ENCODE measurements around the gene TERF2IP. TPM values are rescaled to one million over a fixed set of nuclear protein-coding genes. Genes with fewer than 3 reads are reported as not detected.

The TERF2IP gene
- polyA plus RNA-seq, 1 donor from 2014 or later, result 752 TPM

DNA sequence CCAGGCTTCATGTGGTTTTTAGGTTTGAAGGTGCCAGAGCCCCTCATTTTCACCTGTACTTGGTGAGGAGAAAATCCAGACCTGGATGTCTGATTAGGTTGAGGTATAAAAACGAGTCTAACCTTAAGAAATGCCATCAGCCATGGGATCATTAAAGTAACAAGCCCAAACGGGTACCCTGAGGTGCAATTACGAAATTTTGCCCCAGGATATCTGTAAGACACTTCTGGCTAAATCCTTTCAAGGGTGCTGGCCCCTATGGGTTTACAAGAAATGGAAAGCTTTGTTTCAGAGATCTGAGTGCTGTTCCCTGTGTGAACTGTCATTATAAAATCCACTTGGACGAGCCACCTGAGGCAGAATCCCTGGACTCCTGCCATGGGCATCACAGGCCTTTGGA is 44.3 kb upstream of the TERF2IP start:
- Histone ChIP-seq H3K4me3 (ENCODE audit: low read length) (no peak overlapping the region), H4K20me1 (ENCODE audit: insufficient read depth) (no peaks in the 10 kb centered on the region), H3K9ac (ENCODE audit: low read length) (no peak overlapping the region), H3K4me2 (ENCODE audit: low read length) (no peak overlapping the region), H3K36me3 (ENCODE audit: insufficient read depth, low read length) (peaks cover 17% of the 10 kb centered on the region), H3K27ac (ENCODE audit: low read length) (no peak overlapping the region), H3K9me2 (ENCODE audit: insufficient read depth, low read length) (no peaks in the 10 kb centered on the region), H3K79me2 (replicated peaks; ENCODE audit: insufficient read depth, low read length) (no peaks in the 10 kb centered on the region), H3K9me3 (ENCODE audit: low read length) (peaks cover 3% of the 10 kb centered on the region), H2AFZ (ENCODE audit: low read depth, low read length) (no peak overlapping the region), H3K27me3 (ENCODE audit: insufficient read depth, low read depth, low read length) (no peaks in the 10 kb centered on the region), H3F3A (ENCODE audit: insufficient read depth, low read length, poor library complexity, severe bottlenecking) (no peaks in the 10 kb centered on the region)
- TF ChIP-seq, protein P1, sequence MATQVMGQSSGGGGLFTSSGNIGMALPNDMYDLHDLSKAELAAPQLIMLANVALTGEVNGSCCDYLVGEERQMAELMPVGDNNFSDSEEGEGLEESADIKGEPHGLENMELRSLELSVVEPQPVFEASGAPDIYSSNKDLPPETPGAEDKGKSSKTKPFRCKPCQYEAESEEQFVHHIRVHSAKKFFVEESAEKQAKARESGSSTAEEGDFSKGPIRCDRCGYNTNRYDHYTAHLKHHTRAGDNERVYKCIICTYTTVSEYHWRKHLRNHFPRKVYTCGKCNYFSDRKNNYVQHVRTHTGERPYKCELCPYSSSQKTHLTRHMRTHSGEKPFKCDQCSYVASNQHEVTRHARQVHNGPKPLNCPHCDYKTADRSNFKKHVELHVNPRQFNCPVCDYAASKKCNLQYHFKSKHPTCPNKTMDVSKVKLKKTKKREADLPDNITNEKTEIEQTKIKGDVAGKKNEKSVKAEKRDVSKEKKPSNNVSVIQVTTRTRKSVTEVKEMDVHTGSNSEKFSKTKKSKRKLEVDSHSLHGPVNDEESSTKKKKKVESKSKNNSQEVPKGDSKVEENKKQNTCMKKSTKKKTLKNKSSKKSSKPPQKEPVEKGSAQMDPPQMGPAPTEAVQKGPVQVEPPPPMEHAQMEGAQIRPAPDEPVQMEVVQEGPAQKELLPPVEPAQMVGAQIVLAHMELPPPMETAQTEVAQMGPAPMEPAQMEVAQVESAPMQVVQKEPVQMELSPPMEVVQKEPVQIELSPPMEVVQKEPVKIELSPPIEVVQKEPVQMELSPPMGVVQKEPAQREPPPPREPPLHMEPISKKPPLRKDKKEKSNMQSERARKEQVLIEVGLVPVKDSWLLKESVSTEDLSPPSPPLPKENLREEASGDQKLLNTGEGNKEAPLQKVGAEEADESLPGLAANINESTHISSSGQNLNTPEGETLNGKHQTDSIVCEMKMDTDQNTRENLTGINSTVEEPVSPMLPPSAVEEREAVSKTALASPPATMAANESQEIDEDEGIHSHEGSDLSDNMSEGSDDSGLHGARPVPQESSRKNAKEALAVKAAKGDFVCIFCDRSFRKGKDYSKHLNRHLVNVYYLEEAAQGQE (IDR thresholded peaks at IDR 0.05; ENCODE audit: borderline replicate concordance), result no peak
- TF ChIP-seq EZH2 (IDR thresholded peaks at IDR 0.05; ENCODE audit: borderline replicate concordance, insufficient read depth, low read length, poor library complexity, severe bottlenecking) (no peak), TAF1 (IDR thresholded peaks at IDR 0.05; ENCODE audit: low read depth) (no peak), MXI1 (conservative IDR thresholded peaks at IDR 0.05; ENCODE audit: poor library complexity, severe bottlenecking) (no peak), POLR2AphosphoS5 (IDR thresholded peaks at IDR 0.05) (no peak), SMC3 (conservative IDR thresholded peaks at IDR 0.05; ENCODE audit: poor library complexity) (no peak)

DNA sequence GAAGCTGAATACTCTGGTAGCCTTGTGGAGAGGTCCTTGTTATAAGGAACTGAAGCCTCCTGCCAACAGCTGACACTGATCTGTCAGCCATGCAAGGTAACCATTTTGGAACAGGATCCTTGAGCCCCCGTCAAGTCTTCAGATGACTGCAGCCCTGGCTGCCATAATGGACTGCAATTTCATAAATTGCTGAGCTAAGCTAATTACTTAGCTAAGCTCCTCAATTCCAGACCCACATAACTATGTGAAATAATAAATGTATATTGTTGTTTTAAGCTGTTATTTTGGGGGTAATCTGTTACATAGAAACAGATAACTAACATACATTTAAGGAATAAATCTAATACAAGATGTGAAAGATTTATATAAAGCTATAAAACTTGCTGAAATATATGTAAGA is 41.1 kb upstream of the TERF2IP start:
- no peak for TF ChIP-seq SMC3 (conservative IDR thresholded peaks at IDR 0.05; ENCODE audit: poor library complexity)
- TF ChIP-seq EZH2 (IDR thresholded peaks at IDR 0.05; ENCODE audit: borderline replicate concordance, insufficient read depth, low read length, poor library complexity, severe bottlenecking), result no peak
- no peak for TF ChIP-seq POLR2AphosphoS5 (IDR thresholded peaks at IDR 0.05)
- TF ChIP-seq, protein P1 (IDR thresholded peaks at IDR 0.05; ENCODE audit: borderline replicate concordance), result no peak
- TF ChIP-seq RAD21 (conservative IDR thresholded peaks at IDR 0.05), result no peak
- no peak for TF ChIP-seq EP300 (conservative IDR thresholded peaks at IDR 0.05; ENCODE audit: poor library complexity, severe bottlenecking)
- no peak for TF ChIP-seq MXI1 (conservative IDR thresholded peaks at IDR 0.05; ENCODE audit: poor library complexity, severe bottlenecking)
- TF ChIP-seq TAF1 (IDR thresholded peaks at IDR 0.05; ENCODE audit: low read depth), result no peak
- TF ChIP-seq, protein P2, sequence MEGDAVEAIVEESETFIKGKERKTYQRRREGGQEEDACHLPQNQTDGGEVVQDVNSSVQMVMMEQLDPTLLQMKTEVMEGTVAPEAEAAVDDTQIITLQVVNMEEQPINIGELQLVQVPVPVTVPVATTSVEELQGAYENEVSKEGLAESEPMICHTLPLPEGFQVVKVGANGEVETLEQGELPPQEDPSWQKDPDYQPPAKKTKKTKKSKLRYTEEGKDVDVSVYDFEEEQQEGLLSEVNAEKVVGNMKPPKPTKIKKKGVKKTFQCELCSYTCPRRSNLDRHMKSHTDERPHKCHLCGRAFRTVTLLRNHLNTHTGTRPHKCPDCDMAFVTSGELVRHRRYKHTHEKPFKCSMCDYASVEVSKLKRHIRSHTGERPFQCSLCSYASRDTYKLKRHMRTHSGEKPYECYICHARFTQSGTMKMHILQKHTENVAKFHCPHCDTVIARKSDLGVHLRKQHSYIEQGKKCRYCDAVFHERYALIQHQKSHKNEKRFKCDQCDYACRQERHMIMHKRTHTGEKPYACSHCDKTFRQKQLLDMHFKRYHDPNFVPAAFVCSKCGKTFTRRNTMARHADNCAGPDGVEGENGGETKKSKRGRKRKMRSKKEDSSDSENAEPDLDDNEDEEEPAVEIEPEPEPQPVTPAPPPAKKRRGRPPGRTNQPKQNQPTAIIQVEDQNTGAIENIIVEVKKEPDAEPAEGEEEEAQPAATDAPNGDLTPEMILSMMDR (IDR thresholded peaks at IDR 0.05; ENCODE audit: poor library complexity, severe bottlenecking), result no peak
- Histone ChIP-seq H2AFZ (ENCODE audit: low read depth, low read length) (no peak overlapping the region), H3F3A (ENCODE audit: insufficient read depth, low read length, poor library complexity, severe bottlenecking) (no peaks in the 10 kb centered on the region), H3K4me3 (ENCODE audit: low read length) (no peak overlapping the region), H3K4me2 (ENCODE audit: low read length) (no peak overlapping the region), H3K27ac (ENCODE audit: low read length) (no peak overlapping the region), H3K27me3 (ENCODE audit: insufficient read depth, low read depth, low read length) (no peaks in the 10 kb centered on the region), H4K20me1 (ENCODE audit: insufficient read depth) (no peaks in the 10 kb centered on the region), H3K9me3 (ENCODE audit: low read length) (peaks cover 3% of the 10 kb centered on the region), H3K36me3 (ENCODE audit: insufficient read depth, low read length) (peaks cover 16% of the 10 kb centered on the region), H3K9me2 (ENCODE audit: insufficient read depth, low read length) (no peaks in the 10 kb centered on the region), H3K79me2 (replicated peaks; ENCODE audit: insufficient read depth, low read length) (no peaks in the 10 kb centered on the region), H3K9ac (ENCODE audit: low read length) (no peak overlapping the region)

Measured in neural cell (in vitro differentiated cells).